Spleen (tissue), 11 donors: ENCODE measurements around the gene SUCLG2. TPM values are rescaled to one million over a fixed set of nuclear protein-coding genes. Genes with fewer than 3 reads are reported as not detected.
A peak's percentile ranks its signal among the peaks of the same experiment; 100 is the strongest.

ENCODE experiments used
- DNase-seq: peaks from one replicate; pipeline ENCODE4 v3.0.0-alpha.2; 2020
- H3K27ac ChIP-seq, 8 donors: fragments of 200-600 bp; sonication (generic) in 7 of 8; 1 replicate in 4 of 8; 2 replicates in 4 of 8; pipeline versions ENCODE4 v1.5.0 to v1.8.0; 2016 to 2021; ENCODE audit warnings: inconsistent platforms in 4 of 8, mild to moderate bottlenecking in 4 of 8, moderate library complexity in 1 of 8
- H3K27me3 ChIP-seq, 7 donors: fragments of 200-600 bp; sonication (generic) in 6 of 7; replicated peaks in 1 of 7; 1 replicate in 4 of 7; 2 replicates in 3 of 7; pipeline versions ENCODE4 v1.5.0 to v1.8.0; 2016 to 2021; ENCODE audit warnings: inconsistent platforms in 3 of 7, mild to moderate bottlenecking in 1 of 7
- H3K36me3 ChIP-seq, 6 donors: fragments of 200-600 bp; sonication (generic) in 5 of 6; 1 replicate in 4 of 6; 2 replicates in 2 of 6; pipeline versions ENCODE4 v1.5.0 to v1.8.0; 2016 to 2021; ENCODE audit warnings: inconsistent platforms in 2 of 6
- H3K4me1 ChIP-seq, 6 donors: fragments of 200-600 bp; sonication (generic) in 5 of 6; 1 replicate in 3 of 6; 2 replicates in 3 of 6; pipeline versions ENCODE4 v1.5.0 to v1.8.0; 2016 to 2021; ENCODE audit warnings: inconsistent platforms in 3 of 6
- H3K4me3 ChIP-seq, 8 donors: fragments of 200-600 bp; sonication (generic) in 7 of 8; 1 replicate in 4 of 8; 2 replicates in 4 of 8; pipeline versions ENCODE4 v1.5.0 to v1.8.0; 2016 to 2021; ENCODE audit warnings: inconsistent platforms in 4 of 8, mild to moderate bottlenecking in 4 of 8, moderate library complexity in 2 of 8
- H3K9me3 ChIP-seq, 8 donors: fragments of 200-600 bp; sonication (generic) in 7 of 8; 1 replicate in 4 of 8; 2 replicates in 4 of 8; pipeline versions ENCODE4 v1.5.0 to v1.8.0; 2016 to 2021; ENCODE audit warnings: inconsistent platforms in 4 of 8
- POLR2A ChIP-seq, 3 donors: fragments of 450-650 bp; IDR thresholded peaks; one replicate each; pipeline ENCODE4 v1.5.1; 2017; ENCODE audit warnings: antibody characterized with exemption in 3 of 3, mild to moderate bottlenecking in 1 of 3
- POLR2AphosphoS5 ChIP-seq, 3 donors: sonication (generic); formaldehyde crosslinking; IDR thresholded peaks; one replicate each; pipeline ENCODE4 v1.5.1; 2017; ENCODE audit warnings: antibody characterized with exemption in 3 of 3
- WGBS, 5 donors: extraction: QIAGEN DNeasy Blood & Tissue Kit in 3 of 5; methylation state at CpG; one replicate each; pipeline versions ENCODE4 v1.1.5 to v1.1.7; 2013 to 2018; 5-methylcytosine and 5-hydroxymethylcytosine counted together
- intact Hi-C: fragments of 100-400 bp; cut with DNase I; formaldehyde crosslinking; loops from one replicate; pipeline ENCODE4 v1.15.0; 2023; ENCODE audit warnings: low total_unique reads
- polyA plus RNA-seq, 3 donors: library from polyadenylated mRNA; stranded (reverse); fragments of 200-250 nt; gene quantifications; one replicate each; pipeline ENCODE4 v1.2.1, GENCODE V29; 2013
- total RNA-seq, 7 donors: library from RNA; depleted of rRNA in 3 of 7; stranded (reverse); fragments of >200 nt in 3 of 7; fragmentation: NEBNext Ultra II Directional in 4 of 7; extraction: Animal tissue kit (Norgen Biotek cat#: 25700) in 4 of 7; gene quantifications; one replicate each; pipeline versions ENCODE4 v1.1.0 to v1.2.1, GENCODE V29; 2016 to 2021
- TF ChIP-seq, protein P1 (sequence below), 11 experiments: fragments of 200-600 bp in 7 of 11; fragments of 450-650 bp in 4 of 11; sonication (generic) in 4 of 11; IDR thresholded peaks in 8 of 11; conservative IDR thresholded peaks in 3 of 11; 1 replicate in 7 of 11; 2 replicates in 4 of 11; pipeline versions ENCODE4 v1.4.0 to v1.8.0; 2016 to 2021; ENCODE audit warnings: antibody characterized with exemption in 11 of 11, inconsistent platforms in 4 of 11, mild to moderate bottlenecking in 1 of 11
- donor health status: healthy with polysubstance abuse.
- donor health status: DM: no; HTN: no; CAD: no; lungs with moderate emphysema.
- donor health status: DM: no; HTN: no; CAD: no.
- donor health status: Bipolar disorder and iron deficiency.
- donor health status: healthy.
- donor health status: DM: no; HTN: no; CAD: no.
- donor health status: DM: yes; HTN: yes; CAD: no.

SUCLG2 gene
- total and polyA plus RNA-seq, 10 donors, result 31.5 to 75.6 (median 55.2) TPM

DNA sequence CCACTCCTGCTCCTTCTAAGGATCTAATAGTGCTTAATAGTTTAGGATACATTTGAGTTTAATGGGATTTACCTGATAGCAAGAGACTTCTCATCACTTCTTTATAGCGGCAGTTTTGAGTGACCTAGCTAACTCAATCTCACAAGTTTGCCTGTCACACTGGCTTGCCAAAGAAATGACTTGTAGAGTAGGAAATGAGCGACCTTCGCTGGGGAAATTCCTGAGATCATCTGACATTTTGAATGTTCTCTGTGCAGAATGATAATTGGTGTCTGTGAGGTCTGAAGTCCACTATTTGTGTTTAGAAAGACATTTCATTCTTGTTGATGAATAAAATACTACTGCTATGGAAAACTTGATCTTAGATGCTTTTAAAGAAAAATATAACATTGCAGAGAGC is 30.3 kb downstream of the SUCLG2 start:
- no peaks in the 10 kb centered on the region for H3K9me3 ChIP-seq
- H3K4me3 ChIP-seq, result no peak overlapping the region
- peaks cover 0 to 55% (median 9%) of the 10 kb centered on the region in 6 donors for H3K36me3 ChIP-seq
- TF ChIP-seq POLR2A (IDR thresholded peaks at IDR 0.05) (no peak), POLR2AphosphoS5 (IDR thresholded peaks at IDR 0.05) (no peak)
- H3K27ac ChIP-seq, result peak overlapping the region in 3 of 8 donors; percentile 1 to 34 (median 10)
- WGBS, 5 donors, result 53 to 74% (median 67%) methylated on average over 3 of the region's 3 CpGs
- DNase-seq, result no peak
- peaks cover 0 to 21% (median 7%) of the 10 kb centered on the region in 6 donors for H3K4me1 ChIP-seq
- no peaks in the 10 kb centered on the region for H3K27me3 ChIP-seq
- intact Hi-C loops, result no loop called here

- intact Hi-C loops, result no loop called here
- 95 to 99% (median 96%) methylated on average over 2 of the region's 2 CpGs for WGBS, 5 donors
- TF ChIP-seq, protein P1, sequence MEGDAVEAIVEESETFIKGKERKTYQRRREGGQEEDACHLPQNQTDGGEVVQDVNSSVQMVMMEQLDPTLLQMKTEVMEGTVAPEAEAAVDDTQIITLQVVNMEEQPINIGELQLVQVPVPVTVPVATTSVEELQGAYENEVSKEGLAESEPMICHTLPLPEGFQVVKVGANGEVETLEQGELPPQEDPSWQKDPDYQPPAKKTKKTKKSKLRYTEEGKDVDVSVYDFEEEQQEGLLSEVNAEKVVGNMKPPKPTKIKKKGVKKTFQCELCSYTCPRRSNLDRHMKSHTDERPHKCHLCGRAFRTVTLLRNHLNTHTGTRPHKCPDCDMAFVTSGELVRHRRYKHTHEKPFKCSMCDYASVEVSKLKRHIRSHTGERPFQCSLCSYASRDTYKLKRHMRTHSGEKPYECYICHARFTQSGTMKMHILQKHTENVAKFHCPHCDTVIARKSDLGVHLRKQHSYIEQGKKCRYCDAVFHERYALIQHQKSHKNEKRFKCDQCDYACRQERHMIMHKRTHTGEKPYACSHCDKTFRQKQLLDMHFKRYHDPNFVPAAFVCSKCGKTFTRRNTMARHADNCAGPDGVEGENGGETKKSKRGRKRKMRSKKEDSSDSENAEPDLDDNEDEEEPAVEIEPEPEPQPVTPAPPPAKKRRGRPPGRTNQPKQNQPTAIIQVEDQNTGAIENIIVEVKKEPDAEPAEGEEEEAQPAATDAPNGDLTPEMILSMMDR (IDR thresholded peaks at IDR 0.05 in 8 of 11, conservative IDR thresholded peaks at IDR 0.05 in 3 of 11), result no peak
- TF ChIP-seq POLR2A (IDR thresholded peaks at IDR 0.05), result no peak
- Histone ChIP-seq H3K36me3 (peaks cover 0 to 56% (median 12%) of the 10 kb centered on the region in 6 donors), H3K27me3 (no peaks in the 10 kb centered on the region), H3K27ac (no peak overlapping the region), H3K4me3 (no peak overlapping the region), H3K9me3 (no peaks in the 10 kb centered on the region), H3K4me1 (peaks cover 0 to 21% (median 7%) of the 10 kb centered on the region in 6 donors)
- DNase-seq, result no peak
Measured at GRCh38 chr3:67622652-67623051, 31.8 kb downstream of the SUCLG2 start.

- TF ChIP-seq POLR2AphosphoS5 (IDR thresholded peaks at IDR 0.05) (no peak), POLR2A (IDR thresholded peaks at IDR 0.05) (no peak)
- TF ChIP-seq, protein P1 (IDR thresholded peaks at IDR 0.05 in 8 of 11, conservative IDR thresholded peaks at IDR 0.05 in 3 of 11), result no peak
- Histone ChIP-seq H3K9me3 (no peaks in the 10 kb centered on the region), H3K36me3 (peaks cover 0 to 68% (median 16%) of the 10 kb centered on the region in 6 donors), H3K27ac (no peak overlapping the region), H3K4me1 (peaks cover 0 to 21% (median 7%) of the 10 kb centered on the region in 6 donors), H3K4me3 (no peak overlapping the region), H3K27me3 (no peaks in the 10 kb centered on the region)
- intact Hi-C loops, result no loop called here
- DNase-seq, result no peak
- WGBS, 5 donors, result 58 to 76% (median 68%) methylated on average over 1 of the region's 1 CpG
Measured at GRCh38 chr3:67620869-67621268, 33.5 kb downstream of the SUCLG2 start.

DNA sequence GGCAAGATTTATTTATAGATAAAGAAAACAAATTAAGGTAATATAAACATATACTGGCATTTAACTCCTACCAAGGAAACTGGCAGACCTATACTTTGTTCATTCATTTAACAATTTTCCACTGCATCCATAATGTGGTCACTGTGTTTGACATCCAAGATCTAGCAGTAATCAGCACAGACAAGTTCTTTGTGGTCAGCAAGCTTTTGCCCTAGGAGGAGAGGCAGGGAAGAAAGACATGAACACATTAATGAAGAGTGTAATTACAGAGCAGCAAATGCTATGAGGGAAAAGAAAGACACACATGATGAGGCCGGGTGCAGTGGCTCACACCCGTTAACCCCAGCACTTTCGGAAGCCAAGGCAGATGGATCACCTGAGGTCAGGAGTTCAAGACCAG is 34.4 kb downstream of the SUCLG2 start:
- Histone ChIP-seq H3K4me3 (no peak overlapping the region), H3K36me3 (peaks cover 0 to 71% (median 16%) of the 10 kb centered on the region in 6 donors), H3K27me3 (no peaks in the 10 kb centered on the region), H3K27ac (no peak overlapping the region), H3K4me1 (peaks cover 0 to 20% (median 6%) of the 10 kb centered on the region in 6 donors), H3K9me3 (no peaks in the 10 kb centered on the region)
- 88 to 95% (median 91%) methylated on average over 3 of the region's 3 CpGs for WGBS, 5 donors
- no peak for DNase-seq
- TF ChIP-seq, protein P1 (IDR thresholded peaks at IDR 0.05 in 8 of 11, conservative IDR thresholded peaks at IDR 0.05 in 3 of 11), result no peak
- TF ChIP-seq POLR2A (IDR thresholded peaks at IDR 0.05) (no peak), POLR2AphosphoS5 (IDR thresholded peaks at IDR 0.05) (no peak)
- intact Hi-C loops, result no loop called here

DNA sequence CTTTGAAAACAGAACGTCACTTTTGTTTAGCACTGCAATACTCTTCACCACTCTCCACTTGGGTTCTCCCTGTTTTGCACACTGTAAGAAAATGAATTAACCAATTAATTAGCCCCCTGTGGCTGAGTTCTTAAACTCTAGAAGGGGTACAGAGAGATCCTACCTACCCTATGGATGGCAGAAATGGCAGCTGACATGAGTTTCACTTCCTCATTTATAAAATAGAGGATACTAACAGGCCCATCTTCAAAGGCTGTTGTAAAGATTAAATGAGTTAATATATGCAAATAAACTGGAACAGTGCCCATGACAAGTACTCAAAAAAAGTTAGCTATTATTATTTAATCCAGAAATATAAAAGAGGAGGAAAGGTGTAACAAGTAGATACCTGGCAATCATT is 36.9 kb downstream of the SUCLG2 start:
- intact Hi-C loops, result no loop called here
- H3K27me3 ChIP-seq, result no peaks in the 10 kb centered on the region
- no peaks in the 10 kb centered on the region for H3K9me3 ChIP-seq
- no peak overlapping the region for H3K27ac ChIP-seq
- 88 to 100% (median 95%) methylated on average over 1 of the region's 1 CpG for WGBS, 5 donors
- H3K36me3 ChIP-seq, result peaks cover 0 to 62% (median 18%) of the 10 kb centered on the region in 6 donors
- DNase-seq, result no peak
- H3K4me3 ChIP-seq, result no peak overlapping the region
- TF ChIP-seq POLR2AphosphoS5 (IDR thresholded peaks at IDR 0.05) (no peak), POLR2A (IDR thresholded peaks at IDR 0.05) (no peak)
- TF ChIP-seq, protein P1 (IDR thresholded peaks at IDR 0.05 in 8 of 11, conservative IDR thresholded peaks at IDR 0.05 in 3 of 11), result no peak
- H3K4me1 ChIP-seq, result peaks cover 0 to 6% (median 2%) of the 10 kb centered on the region in 6 donors
